Neural progenitor cell (in vitro differentiated cells): ENCODE results near the gene FBXW5. TPM values are rescaled to one million over a fixed set of nuclear protein-coding genes. Genes with fewer than 3 reads are reported as not detected.

Source experiments
- DNase-seq: peaks from one replicate; pipeline ENCODE4 v3.0.0-alpha.2; 2016; ENCODE audit warnings: low spot score
- H2AFZ ChIP-seq: fragments of 200-600 bp; sonication (generic); replicated peaks from 2 replicates; pipeline ENCODE4 v1.6.1; 2016; ENCODE audit warnings: antibody characterized with exemption
- H3F3A ChIP-seq: fragments of 200-600 bp; sonication (generic); 2 replicates; pipeline ENCODE4 v1.6.1; 2016; ENCODE audit warnings: antibody characterized with exemption, low read depth
- H3K27ac ChIP-seq: fragments of 200-600 bp; sonication (generic); 2 replicates; pipeline ENCODE4 v1.5.1; 2016; ENCODE audit warnings: mild to moderate bottlenecking
- H3K27me3 ChIP-seq: fragments of 200-600 bp; sonication (generic); 2 replicates; pipeline ENCODE4 v1.6.1; 2016; ENCODE audit warnings: mild to moderate bottlenecking, moderate library complexity
- H3K36me3 ChIP-seq: fragments of 200-600 bp; sonication (generic); 2 replicates; pipeline ENCODE4 v1.5.1; 2016
- H3K4me1 ChIP-seq: fragments of 200-600 bp; sonication (generic); 2 replicates; pipeline ENCODE4 v1.6.1; 2016; ENCODE audit warnings: mixed run types
- H3K4me2 ChIP-seq: fragments of 200-600 bp; sonication (generic); 2 replicates; pipeline ENCODE4 v1.6.1; 2016
- H3K4me3 ChIP-seq: fragments of 200-600 bp; sonication (generic); 2 replicates; pipeline ENCODE4 v1.5.1; 2016
- H3K79me2 ChIP-seq: fragments of 200-600 bp; sonication (generic); 2 replicates; pipeline ENCODE4 v1.6.1; 2016; ENCODE audit warnings: low read depth
- H3K9ac ChIP-seq: fragments of 200-600 bp; sonication (generic); 2 replicates; pipeline ENCODE4 v1.6.1; 2016
- H3K9me3 ChIP-seq: fragments of 200-600 bp; sonication (generic); 2 replicates; pipeline ENCODE4 v1.5.1; 2016; ENCODE audit warnings: low read depth
- H4K20me1 ChIP-seq: fragments of 200-600 bp; sonication (generic); 2 replicates; pipeline ENCODE4 v1.6.1; 2016; ENCODE audit warnings: low read depth
- H3K27ac Mint-ChIP-seq: 3 replicates; pipeline ENCODE4 v1.8.0; 2021; ENCODE audit warnings: mixed read lengths
- H3K27me3 Mint-ChIP-seq: 2 replicates; pipeline ENCODE4 v1.8.0; 2022; ENCODE audit warnings: low read depth, mild to moderate bottlenecking, inconsistent platforms, moderate library complexity, mixed read lengths; ENCODE audit not compliant: insufficient read depth
- H3K36me3 Mint-ChIP-seq: 3 replicates; pipeline ENCODE4 v1.8.0; 2021; ENCODE audit warnings: mixed read lengths
- H3K4me1 Mint-ChIP-seq: 3 replicates; pipeline ENCODE4 v1.8.0; 2021; ENCODE audit warnings: mixed read lengths
- H3K4me3 Mint-ChIP-seq: 3 replicates; pipeline ENCODE4 v1.8.0; 2021; ENCODE audit warnings: mild to moderate bottlenecking, moderate library complexity, mixed read lengths
- H3K9me3 Mint-ChIP-seq: 3 replicates; pipeline ENCODE4 v1.8.0; 2020; ENCODE audit warnings: mixed read lengths
- EZH2 ChIP-seq: fragments of 200-600 bp; sonication (generic); IDR thresholded peaks from 2 replicates; pipeline ENCODE4 v1.6.1; 2017; ENCODE audit warnings: antibody characterized with exemption, mild to moderate bottlenecking, moderate library complexity
- EZH2phosphoT487 ChIP-seq: fragments of 200-600 bp; sonication (generic); IDR thresholded peaks from 2 replicates; pipeline ENCODE4 v1.6.1; 2017; ENCODE audit warnings: antibody characterized with exemption
- total RNA-seq: library from RNA; depleted of rRNA; stranded (reverse); fragments of >200 nt; gene quantifications from 2 replicates; pipeline ENCODE4 v1.2.3, GENCODE V29; 2015; ENCODE audit warnings: low replicate concordance
- TF ChIP-seq, protein P1 (sequence below): fragments of 200-600 bp; sonication (generic); IDR thresholded peaks from 2 replicates; pipeline ENCODE4 v1.5.1; 2017; ENCODE audit warnings: antibody characterized with exemption, mild to moderate bottlenecking

The FBXW5 gene
- total RNA-seq, 1 donor from 2014 or later, result 21.5 TPM

DNA sequence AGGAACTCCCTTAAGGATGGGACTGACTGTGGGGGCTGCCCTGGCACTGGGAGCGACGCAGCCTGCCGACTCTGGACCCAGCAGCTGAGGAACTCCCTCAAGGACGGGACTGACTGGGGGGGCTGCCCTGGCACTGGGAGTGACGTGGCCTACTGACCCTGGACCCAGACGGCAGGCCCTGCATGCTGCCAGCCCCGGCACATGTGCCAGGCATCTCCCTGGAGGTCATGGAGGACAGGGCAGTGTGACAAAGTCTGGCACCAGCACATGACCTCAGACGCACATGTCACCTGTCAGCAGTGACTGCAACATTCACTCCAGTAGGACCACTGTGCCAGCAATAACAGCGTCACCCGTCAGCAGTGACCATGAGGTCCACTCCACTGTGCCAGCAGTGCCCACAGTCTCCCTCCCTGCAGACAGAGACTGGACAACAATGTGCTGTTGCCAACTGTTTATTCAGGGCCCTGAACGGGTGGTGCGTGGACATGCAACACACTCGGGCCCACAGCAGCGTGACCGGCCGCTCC is 4.5 kb downstream of the FBXW5 start:
- Mint-ChIP-seq H3K9me3 (no peaks in the 10 kb centered on the region), H3K4me1 (peaks cover 3% of the 10 kb centered on the region), H3K27ac (no peak overlapping the region), H3K36me3 (peaks cover 17% of the 10 kb centered on the region), H3K4me3 (no peak overlapping the region), H3K27me3 (peaks cover 10% of the 10 kb centered on the region)
- Histone ChIP-seq H3K9ac (no peak overlapping the region), H3K9me3 (no peaks in the 10 kb centered on the region), H3F3A (peaks cover 4% of the 10 kb centered on the region), H2AFZ (no peak overlapping the region), H3K27ac (no peak overlapping the region), H4K20me1 (peaks cover 25% of the 10 kb centered on the region), H3K27me3 (no peaks in the 10 kb centered on the region), H3K4me1 (no peaks in the 10 kb centered on the region), H3K36me3 (no peaks in the 10 kb centered on the region), H3K4me3 (no peak overlapping the region), H3K79me2 (peaks cover 10% of the 10 kb centered on the region), H3K4me2 (no peak overlapping the region)
- no peak for TF ChIP-seq EZH2
- no peak for TF ChIP-seq EZH2phosphoT487
- TF ChIP-seq, protein P1, sequence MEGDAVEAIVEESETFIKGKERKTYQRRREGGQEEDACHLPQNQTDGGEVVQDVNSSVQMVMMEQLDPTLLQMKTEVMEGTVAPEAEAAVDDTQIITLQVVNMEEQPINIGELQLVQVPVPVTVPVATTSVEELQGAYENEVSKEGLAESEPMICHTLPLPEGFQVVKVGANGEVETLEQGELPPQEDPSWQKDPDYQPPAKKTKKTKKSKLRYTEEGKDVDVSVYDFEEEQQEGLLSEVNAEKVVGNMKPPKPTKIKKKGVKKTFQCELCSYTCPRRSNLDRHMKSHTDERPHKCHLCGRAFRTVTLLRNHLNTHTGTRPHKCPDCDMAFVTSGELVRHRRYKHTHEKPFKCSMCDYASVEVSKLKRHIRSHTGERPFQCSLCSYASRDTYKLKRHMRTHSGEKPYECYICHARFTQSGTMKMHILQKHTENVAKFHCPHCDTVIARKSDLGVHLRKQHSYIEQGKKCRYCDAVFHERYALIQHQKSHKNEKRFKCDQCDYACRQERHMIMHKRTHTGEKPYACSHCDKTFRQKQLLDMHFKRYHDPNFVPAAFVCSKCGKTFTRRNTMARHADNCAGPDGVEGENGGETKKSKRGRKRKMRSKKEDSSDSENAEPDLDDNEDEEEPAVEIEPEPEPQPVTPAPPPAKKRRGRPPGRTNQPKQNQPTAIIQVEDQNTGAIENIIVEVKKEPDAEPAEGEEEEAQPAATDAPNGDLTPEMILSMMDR, result no peak
- no peak for DNase-seq

DNA sequence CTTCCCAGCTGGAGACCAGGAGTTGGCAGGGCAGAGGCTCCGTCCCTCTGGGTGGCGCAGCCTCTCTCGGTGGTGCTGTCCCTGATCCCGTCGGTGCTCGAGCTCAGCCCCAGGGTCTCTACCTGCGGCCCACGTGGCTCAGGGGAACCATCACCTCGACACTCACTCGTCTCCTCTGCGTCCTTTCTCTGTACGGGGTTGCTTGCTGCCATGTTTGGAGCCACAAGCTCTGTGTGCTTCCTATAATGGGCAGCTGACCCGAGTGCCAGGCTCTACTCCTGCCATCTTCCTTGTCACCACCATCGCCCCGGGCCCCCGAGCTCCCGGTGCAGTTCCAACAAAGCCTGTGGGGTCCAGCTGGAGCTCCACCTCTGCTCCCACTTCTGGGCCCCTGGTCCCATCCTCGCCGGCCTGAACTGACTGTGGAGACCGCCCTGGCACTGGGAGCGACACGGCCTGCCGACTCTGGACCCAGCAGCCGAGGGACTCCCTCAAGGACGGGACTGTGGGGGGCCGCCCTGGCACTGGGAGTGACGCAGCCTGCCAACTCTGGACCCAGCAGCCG is 5.0 kb downstream of the FBXW5 start:
- H3K27ac ChIP-seq, result no peak overlapping the region
- H3K9ac ChIP-seq, result no peak overlapping the region
- no peak overlapping the region for H3K4me2 ChIP-seq
- H3K27me3 Mint-ChIP-seq, result peaks cover 10% of the 10 kb centered on the region
- peaks cover 4% of the 10 kb centered on the region for H3F3A ChIP-seq
- TF ChIP-seq EZH2 (no peak), EZH2phosphoT487 (no peak)
- TF ChIP-seq, protein P1, result no peak
- no peak overlapping the region for H3K4me3 Mint-ChIP-seq
- peaks cover 25% of the 10 kb centered on the region for H4K20me1 ChIP-seq
- no peaks in the 10 kb centered on the region for H3K9me3 ChIP-seq
- no peaks in the 10 kb centered on the region for H3K9me3 Mint-ChIP-seq
- H3K4me1 ChIP-seq, result no peaks in the 10 kb centered on the region
- no peak overlapping the region for H2AFZ ChIP-seq
- no peaks in the 10 kb centered on the region for H3K36me3 ChIP-seq
- no peak for DNase-seq
- H3K36me3 Mint-ChIP-seq, result peaks cover 19% of the 10 kb centered on the region
- no peak overlapping the region for H3K27ac Mint-ChIP-seq
- H3K79me2 ChIP-seq, result peaks cover 10% of the 10 kb centered on the region
- peaks cover 3% of the 10 kb centered on the region for H3K4me1 Mint-ChIP-seq
- no peaks in the 10 kb centered on the region for H3K27me3 ChIP-seq
- no peak overlapping the region for H3K4me3 ChIP-seq

DNA sequence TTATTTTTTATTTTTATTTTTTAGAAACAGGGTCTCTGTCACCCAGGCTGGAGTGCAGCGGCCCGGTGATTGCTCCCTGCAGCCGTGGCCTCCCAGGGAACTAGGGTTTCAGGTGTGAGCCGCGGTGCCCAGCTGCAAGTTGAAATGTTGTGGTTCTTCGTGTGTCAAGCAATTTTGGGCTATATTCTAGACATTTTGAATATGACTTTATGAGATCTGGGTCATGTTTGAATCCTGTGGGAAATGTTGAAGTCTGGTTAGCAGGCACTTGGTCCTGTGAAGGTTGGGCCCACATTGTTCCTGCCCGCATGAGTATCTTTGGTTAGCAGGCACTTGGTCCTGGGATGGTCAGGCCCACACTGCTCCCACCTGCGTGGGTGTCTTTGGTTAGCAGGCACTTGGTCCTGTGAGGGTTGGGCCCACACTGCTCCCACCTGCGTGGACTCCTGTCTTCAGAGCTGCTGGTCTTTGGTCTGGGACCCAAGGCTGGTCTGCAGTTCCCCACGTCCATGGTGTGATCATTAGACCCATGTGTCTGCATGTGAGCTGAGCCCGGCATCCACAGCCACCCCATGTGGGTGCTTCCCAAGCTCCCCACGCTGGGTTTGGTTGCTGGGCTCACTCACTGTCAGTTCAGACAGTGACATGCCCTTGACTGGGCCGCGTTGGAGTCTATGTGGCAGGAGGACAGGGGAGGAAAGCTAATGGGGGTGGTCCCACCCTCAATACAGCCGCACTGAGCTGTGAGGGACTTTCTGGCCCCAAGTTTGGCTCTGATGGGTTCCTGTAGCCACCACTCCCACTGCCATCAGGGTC is 7.1 kb downstream of the FBXW5 start:
- peaks cover 9% of the 10 kb centered on the region for H3K27me3 Mint-ChIP-seq
- peaks cover 31% of the 10 kb centered on the region for H3K36me3 Mint-ChIP-seq
- DNase-seq, result no peak
- Histone ChIP-seq H3K27me3 (no peaks in the 10 kb centered on the region), H3K4me3 (no peak overlapping the region), H3K36me3 (no peaks in the 10 kb centered on the region), H3K4me1 (no peaks in the 10 kb centered on the region), H3F3A (peaks cover 4% of the 10 kb centered on the region), H4K20me1 (peaks cover 9% of the 10 kb centered on the region), H2AFZ (no peak overlapping the region), H3K27ac (no peak overlapping the region), H3K4me2 (no peak overlapping the region), H3K9me3 (no peaks in the 10 kb centered on the region), H3K9ac (no peak overlapping the region), H3K79me2 (no peaks in the 10 kb centered on the region)
- peaks cover 3% of the 10 kb centered on the region for H3K4me1 Mint-ChIP-seq
- no peak overlapping the region for H3K4me3 Mint-ChIP-seq
- no peak overlapping the region for H3K27ac Mint-ChIP-seq
- TF ChIP-seq EZH2, result no peak
- no peak for TF ChIP-seq EZH2phosphoT487
- TF ChIP-seq, protein P1, result no peak
- no peaks in the 10 kb centered on the region for H3K9me3 Mint-ChIP-seq
